ENCODE data around the gene ARSI.
"Not testable (repeated sequence)": the region's sequence is repeated elsewhere in the genome, so short reads cannot be mapped to it uniquely, and the experiment has no call there.

The ARSI gene

DNA sequence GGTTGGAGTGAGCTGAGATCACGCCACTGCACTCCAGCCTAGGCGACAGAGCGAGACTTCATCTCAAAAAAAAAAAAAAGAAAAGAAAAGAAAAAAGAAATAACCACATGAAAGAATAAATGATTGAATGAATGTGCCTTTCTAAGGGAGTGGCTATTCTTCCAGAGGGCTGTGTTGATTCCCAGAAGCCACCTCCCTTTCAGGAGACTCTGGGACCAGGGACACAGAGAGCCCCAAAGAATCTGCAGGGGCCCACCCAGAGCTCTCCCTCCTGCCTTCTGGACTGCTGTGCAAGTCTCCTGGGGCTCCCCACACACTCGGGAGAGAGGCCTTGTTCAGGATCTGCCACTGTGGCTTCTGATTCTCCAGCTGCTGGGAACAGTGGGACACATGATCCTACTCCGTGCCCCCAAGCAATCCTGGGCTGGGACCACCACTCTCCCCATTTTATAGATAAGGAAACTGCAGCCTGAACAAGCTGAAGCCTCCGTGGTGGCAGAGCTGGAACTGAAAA, 36.8 kb downstream of the ARSI start:
- no peak for DNase-seq (ENCODE audit: low spot score)

DNA sequence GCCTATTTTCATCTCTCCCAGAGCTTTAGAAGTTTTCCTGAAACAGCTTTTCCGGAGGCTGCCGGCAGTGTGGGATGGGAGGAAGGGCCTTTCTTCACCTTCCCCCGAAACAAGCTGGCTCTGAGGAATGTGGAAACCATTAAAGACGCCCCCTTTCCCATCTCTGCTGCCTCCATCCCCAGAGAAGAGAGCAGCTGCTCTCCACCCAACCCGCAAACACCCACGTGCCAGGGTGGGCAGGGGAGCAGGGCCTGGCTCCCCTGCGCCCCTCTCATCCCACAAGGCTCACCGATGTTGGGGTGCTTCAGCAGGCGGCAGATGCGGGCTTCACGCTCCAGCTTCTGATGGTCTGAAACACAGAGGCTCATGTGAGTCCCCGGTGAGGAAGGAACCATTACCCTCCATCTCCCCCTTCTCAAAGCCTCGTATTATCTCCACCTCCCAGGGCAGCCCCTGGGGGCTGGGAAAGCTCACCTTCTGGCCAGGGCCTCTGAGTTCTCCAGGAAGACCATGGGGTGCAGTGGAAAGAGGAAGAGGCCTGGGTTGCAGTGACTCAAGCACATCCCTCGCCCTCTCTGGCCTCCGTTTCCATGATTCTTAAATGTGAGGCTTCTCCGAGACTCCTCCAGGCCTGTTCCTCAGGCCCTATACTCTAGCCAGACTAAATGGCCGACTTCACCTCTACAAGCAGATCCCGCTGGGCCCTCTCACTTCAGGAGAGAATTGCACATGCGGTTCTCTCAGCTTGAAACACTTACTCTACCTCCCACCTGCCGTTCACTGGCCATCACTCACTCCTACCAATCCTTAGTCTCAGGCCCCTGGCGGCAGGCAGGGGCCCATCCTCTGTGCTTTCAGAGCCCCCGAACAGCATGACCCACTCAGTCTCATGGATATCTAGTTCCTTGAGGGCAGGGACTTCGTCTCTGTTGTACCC, 37.8 kb downstream of the ARSI start:
- no peak for DNase-seq (ENCODE audit: low spot score)

DNA sequence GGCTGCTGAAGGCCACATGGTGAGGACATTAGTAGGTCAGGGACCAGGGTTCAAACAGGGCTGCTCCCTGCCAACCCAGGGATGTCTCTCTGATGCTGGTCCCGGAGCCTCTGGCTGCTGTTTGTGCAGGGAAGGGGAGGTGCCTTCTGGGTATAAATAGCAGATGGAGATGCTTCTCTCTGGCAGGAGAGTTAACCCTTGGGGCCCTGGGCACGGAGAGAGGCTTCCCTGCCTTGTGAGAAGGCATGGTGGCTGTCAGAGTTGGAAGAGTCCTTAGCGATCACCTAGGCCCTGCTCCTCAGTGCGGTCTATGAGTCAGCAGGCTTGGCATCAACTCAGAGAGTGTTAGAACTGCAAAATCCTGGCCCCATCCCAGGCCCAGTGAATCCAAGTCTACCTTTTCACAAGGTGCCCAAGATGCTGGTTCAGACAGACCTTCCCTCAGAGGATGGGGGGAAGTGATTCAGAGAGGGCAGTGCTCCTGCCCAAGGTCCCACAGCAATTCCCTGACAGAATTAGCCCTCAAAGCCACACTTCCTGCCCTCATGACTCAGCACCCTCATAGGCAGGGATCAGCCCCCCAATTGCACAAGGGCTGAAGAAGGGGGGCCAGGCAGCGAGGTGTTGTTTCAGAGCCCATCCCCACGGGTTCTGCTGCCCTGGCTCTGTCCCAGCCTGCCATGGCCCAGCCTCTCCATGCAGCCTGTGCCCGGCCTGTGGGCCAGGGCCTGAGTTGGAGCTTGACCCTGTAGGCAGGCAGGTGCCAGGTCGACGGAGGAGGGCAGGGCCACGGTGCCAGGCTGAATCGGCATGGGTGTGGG, 38.7 kb downstream of the ARSI start:
- no peak for DNase-seq (ENCODE audit: low spot score)

DNA sequence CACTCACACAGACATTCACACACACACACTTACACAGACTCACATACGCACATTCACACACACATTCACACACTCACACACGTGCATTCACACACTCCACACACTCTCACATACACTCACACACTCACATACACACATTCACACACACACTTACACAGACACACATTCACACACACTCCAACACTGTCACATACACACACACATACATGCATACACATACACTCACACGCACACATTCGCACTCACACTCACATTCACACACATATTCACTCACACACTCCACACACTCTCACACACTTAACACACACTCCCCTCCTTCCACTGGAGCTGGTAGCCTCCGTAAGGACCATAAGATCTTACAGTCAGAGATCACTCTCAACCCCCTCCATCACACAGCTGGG, 39.3 kb downstream of the ARSI start:
- no peak for DNase-seq (ENCODE audit: low spot score)

DNA sequence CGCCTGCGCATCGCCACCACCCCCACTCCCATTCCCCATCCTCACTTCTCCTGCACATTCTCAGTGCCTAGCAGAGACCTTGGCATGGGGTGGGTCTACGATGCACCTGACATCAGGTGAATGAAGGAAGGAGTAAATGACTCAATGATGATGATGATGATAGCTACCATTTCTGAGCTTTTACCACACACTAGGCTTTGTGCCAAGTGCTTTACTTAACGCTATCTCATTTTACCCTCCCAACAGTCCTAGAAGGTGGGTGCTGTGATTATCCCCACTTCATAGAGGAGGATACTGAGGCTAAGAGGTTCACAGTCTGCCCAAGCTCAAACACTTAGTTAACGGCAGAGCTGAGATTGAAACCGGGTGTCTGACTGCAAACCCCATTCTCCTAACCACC, 40.2 kb downstream of the ARSI start:
- no peak for DNase-seq (ENCODE audit: low spot score)

DNA sequence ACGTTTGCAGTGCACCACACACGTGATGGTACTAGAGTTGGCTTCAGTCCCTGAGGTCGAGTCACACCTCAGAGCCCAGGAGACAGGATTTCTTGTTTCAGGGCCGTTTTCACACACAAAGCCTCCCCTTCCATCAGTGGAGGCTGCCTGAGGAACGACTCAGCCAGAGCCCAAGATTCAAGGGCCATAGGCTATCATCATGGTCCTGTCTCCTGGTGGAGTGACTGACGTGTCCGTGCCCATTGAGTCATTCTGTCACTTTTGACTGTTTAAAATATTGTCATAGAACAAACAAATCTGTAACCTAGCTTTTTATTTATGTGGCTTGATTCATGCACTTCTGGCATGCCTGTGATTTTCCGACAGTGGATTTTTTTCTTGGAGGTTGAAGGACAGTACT, 41.5 kb downstream of the ARSI start:
- DNase-seq (ENCODE audit: low spot score), result no peak

DNA sequence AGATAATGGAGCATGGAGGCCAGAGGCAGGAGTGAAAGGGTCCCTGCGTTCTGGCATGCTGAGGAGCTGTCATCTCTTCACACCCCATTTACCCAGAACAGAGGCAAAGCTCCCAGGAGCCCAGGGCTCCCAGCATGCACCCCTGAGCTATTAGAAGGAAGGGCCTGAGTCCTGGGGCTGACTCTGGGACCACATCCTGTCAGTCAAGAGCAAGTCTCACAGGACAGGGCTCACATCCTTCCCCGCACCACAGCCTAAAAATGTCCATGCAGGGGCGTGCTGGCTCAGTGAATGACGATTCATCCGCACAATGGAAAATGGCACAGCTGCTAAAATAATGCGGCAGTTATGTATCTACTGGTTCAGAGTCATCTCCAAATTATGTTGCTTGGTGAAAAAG, 44.6 kb downstream of the ARSI start:
- no peak for DNase-seq (ENCODE audit: low spot score)

DNA sequence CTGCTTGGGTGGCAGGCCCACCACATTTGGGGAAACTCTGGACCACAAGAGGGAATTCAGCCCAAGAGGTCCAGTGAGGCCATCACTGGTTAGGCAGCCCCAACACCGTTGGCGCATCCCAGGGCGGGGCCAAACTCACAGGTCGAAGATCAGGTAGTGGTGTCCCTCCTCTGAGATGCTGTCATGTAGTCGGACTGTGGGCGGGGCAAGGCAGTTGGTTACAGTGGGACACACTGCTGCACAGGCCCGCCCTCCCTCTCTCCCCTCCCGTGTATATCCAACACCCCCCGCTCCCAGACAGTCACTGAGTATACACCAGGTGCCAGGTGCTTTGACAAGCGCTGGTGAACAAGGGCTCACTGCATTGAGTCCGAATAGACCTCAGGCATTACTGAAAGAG, 45.3 kb downstream of the ARSI start:
- no peak for DNase-seq (ENCODE audit: low spot score)

DNA sequence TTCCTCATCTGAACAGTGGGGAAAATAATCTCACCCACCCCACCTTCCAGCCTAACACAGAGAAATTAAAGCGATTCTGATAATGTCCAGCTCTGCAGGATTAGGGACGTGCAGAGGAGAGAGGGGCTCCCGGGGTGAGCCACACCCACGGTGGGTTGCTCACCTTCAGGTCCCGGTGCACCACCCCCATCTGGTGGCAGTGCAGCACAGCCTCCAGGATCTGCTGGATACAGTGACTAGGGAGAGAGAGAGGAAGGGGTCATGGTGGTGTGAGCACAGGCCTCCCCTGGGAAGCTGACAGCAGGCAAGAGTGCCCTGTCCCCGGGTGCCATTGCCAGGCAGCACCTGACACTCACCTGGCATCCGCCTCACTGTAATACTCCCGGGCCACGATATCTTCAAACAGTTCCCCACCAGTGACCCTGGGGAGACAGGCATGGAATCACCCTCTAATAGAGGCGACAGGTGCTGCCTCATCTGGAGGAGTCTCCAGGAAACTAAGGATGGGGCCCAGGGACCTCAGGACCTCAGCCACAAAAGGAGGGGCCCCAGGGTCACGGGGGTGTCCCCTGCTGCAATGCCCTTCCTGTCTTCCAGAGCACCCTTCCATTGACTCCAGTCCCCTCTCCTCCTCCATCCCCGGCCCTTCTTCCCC, 46.2 kb downstream of the ARSI start:
- no peak for DNase-seq (ENCODE audit: low spot score)

DNA sequence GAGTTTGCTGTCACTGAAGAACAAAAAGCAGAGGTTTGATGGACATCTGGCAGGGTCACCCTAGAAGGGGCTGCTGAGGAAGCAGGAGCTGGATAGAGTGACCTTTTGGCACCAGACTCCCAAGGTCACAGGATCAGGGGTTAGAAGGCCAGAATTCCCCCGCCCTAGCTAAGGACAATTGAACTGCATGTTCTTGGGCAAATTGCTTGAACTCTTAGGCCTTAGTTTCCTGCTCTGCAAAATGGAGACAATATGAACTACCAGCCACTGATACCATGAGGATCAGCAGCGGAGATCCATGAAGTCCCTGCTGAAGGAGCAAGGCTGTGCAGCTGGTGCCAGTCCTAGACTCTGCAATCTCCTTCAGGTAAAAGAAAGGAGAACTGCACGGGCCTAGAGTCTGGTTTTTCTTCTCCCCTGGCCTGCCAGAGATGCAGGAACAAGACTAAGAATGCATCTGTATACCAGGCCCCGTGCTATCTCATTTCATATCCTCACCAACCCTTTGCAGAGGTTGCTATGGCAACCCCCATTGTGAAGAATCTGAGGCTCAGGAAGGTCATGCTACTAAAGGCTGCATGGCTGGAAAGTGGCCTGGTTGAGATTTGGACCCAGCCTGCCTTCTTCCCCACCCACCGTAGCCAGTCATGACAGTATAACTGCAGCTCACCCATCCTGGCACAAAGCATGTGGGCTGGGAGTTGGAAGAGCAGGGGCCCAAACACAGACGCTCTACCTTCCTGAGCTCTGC, 46.9 kb downstream of the ARSI start:
- DNase-seq (ENCODE audit: low spot score), result no peak

DNA sequence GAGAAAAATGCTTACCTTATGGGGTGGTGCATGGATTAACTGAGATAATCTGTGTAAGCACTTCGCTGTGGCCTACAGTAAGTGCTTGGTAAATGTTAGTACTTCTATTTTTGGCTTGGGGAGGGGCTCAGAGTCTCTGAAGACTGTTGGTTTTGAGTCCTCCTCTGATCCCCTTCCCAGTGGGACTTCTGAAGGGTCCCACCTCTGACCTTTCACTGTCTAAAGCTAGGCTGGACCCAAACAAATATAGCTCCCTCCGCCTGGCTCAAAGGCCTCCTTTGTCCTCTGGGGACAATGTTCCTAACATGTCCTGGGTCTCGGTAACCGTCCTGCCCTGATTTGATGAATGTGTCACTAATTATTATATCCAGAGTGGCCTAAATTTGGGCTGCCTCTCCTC, 47.9 kb downstream of the ARSI start:
- DNase-seq (ENCODE audit: low spot score), result no peak

DNA sequence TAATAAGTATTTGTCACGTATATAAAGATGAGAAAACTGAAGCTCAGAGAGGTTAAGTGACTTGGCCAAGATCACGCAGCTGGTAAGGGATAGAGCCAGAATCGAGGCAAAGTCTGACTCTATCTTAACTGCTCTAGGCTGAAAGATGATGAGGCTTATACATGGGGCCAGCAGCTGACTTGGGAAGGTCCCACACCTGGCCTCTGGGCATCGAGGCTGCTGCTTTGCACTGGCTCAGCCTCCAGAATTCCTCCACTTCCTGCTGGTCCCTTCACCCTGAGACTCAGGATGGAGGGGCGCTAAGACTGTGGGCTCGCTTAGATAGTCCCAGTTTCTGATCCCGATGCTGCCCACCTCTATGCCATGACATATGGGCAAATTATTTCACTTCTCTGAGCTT, 48.3 kb downstream of the ARSI start:
- DNase-seq (ENCODE audit: low spot score), result no peak

DNA sequence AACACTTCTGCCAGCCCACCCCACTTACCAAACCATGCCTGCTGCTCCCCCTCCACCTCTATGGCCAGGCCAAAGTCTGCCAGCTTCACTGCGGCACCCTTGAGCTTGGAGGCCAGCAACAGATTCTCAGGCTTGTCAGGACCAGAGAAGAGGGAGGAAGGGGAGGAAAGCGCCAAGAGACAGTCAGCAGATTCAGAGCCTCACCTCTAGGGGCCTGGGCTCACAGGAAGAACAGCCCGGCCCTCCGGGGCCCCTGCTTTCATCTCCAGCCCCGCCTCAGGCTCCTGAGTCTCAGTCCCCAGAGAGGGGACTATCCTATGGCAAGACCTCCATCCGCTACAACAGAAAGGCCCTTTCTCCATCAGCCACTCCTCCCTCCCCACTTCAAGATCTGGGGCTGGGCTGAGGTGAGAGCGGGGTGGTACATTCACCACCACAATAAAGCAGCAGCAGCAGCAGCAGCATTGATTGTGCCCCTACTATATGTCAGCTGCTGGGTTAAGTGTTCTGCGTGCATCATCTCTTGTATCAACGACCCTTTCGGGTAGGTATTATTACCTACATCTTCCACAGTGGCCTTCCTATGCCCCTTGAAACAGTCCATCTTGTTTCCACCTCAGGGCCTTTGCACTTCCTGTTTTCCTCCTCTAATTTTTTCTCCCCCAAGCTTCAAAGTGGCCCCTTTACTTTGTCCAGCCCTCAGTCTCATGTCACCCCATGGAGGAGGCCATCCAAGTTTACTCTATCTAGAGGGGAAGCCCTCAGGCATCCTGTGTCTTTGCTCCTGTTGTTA, 49.1 kb downstream of the ARSI start:
- no peak for DNase-seq (ENCODE audit: low spot score)

DNA sequence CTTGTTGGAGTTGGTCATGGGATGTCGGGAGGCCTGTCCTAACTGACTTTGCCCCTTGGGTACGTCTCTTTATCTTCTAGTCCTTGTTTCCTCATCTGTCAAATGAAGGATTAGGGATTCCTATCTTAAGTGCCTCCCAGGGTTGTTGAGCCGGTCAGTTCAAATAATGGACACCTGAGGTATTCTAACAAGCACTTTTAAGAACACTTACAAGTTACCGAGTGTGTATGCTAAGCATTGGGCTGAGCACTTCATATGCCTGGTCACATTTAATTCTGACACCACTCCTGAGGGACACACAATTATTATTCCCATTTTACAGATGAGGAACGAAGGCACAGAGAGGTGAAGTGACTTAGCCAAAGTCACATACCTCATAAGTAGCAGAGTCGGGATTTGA, 50.2 kb downstream of the ARSI start:
- DNase-seq (ENCODE audit: low spot score), result no peak

DNA sequence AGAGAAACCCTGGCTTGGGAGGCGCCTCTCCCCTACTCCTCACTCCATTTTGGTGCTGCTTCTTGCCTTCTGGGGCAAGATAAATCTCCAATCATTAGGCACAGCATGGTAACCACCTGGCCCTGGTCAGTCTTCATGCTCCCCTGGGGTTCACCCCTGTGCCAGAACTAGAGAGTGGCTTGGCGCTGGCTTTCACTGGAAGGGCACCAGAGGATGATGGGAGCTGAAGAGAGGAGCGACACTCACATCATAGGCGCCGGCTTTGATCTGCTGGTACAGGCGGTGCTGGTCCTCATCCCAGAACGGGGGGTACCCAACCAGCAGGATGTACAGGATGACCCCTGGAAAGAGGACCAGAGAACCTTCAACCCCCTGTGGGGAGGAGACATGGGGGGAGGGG, 51.2 kb downstream of the ARSI start:
- DNase-seq (ENCODE audit: low spot score), result no peak

DNA sequence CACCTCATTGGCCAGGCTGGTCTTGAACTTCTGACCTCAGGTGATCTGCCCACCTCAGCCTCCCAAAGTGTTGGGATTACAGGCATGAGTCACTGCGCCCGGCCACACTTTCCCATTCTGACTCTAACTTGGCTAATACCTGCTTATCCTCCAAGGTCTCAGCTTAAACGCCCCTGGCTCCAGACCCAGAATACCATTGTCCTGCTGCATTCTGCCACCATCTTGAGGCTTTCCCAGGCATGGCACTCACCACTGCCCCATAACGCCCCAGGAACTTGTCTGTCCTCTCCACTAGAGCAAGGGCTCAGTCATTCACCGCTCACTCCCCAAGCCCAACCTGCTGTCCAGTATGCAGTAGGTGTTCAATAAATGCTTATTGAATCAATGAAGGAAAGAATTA, 53.0 kb downstream of the ARSI start:
- DNase-seq (ENCODE audit: low spot score), result no peak

DNA sequence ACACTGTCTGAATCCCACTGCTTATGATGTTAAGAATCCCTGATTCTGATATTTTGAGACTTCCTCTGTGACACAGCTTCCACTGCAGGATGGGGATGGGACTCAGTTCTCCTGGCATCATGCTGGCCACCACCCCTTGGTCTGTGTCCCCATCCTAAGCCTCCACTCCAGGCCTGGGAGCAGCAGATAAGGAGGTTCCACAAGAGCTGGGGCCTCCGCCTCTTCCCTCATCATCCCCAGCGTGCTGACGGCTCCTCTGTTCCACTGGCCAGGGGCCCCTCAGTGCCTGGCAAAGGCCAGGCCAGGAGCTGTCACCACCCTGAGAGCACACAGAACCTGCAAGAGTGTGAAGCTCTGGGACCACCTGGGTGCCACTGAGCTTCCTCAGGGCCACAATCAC, 53.8 kb downstream of the ARSI start:
- no peak for DNase-seq (ENCODE audit: low spot score)

DNA sequence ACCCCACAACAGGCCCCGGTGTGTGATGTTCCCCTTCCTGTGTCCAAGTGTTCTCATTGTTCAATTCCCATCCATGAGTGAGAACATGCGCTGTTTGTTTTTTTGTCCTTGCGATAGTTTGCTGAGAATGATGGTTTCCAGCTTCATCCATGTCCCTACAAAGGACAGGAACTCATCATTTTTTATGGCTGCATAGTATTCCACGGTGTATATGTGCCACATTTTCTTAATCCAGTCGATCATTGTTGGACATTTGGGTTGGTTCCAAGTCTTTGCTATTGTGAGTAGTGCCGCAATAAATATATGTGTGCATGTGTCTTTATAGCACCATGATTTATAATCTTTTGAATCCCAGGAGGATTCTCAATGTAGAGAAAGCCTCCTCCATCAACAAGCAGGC, 54.2 kb downstream of the ARSI start:
- DNase-seq (ENCODE audit: low spot score), result not testable (repeated sequence)

DNA sequence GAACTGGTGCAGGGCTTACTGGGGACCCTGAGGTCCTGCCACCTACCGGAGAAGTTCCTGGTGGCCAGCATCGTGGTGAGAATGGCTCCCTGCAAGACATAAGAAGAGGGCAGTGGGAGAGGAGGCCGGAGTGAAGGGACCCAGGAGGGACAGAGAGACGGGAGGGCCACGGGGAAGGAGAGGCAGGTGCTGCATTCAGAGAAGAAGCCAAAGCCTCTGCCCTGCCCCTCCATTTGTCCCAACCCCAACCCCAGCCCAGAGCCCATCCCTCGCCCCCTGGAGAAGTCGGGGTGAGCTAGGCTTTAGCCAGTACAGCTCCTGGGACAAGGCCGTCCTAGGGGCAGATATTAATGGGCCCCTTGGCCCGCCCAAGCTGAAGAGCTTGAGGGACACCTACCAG, 55.0 kb downstream of the ARSI start:
- DNase-seq (ENCODE audit: low spot score), result no peak

DNA sequence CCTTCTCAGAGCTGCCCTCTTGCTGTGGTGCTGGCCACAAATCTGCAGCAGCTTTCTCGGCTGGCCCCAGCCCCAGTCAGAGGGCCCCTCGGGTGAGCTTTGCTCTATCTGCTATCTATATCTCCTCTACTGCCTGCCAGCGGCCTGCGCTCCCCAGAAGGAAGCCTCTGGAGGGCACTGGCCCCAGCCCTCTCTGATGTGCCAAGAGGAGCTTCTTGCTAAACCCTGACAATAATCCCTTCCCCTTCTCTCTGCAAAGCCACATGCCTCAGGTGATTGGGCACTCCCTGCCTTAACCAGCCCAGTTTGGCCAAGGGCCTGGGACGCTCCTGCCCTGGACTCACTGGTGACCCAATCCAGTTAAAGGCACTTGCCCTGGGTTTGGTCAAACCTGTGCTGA, 55.9 kb downstream of the ARSI start:
- DNase-seq (ENCODE audit: low spot score), result no peak

DNA sequence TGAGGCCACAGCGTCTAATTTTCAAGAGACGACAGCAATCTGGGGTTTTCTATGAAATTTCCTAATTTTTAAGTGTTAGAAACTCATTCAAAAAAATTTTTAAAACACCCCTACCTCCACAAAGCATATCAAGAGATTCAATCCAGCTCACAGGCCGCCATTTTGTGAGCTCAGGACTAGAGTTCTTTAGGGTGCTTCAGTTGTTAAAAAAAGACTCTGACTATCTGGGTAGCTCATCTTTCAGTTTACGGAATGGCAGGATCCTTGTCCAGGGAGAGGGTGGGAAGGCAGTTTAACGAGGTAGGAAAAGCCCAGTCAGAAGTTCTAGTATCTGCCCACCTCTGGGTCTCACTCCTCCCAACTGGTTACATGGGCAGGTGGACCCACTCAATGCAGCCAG, 56.3 kb downstream of the ARSI start:
- no peak for DNase-seq (ENCODE audit: low spot score)
